Measurements from ENCODE around the gene SF1. TPM values are rescaled to one million over a fixed set of nuclear protein-coding genes. Genes with fewer than 3 reads are reported as not detected.

SF1 gene
- total and polyA plus RNA-seq, 2 donors (not counting 3 experiments of a cell fraction or from before 2014, with no cell fraction given): 95.0 to 342 TPM

Other genes with a start within 250 kb of the SF1 start
- not detected in 2 replicates for gene SLC22A11, start 222.6 kb downstream of the SF1 start, total RNA-seq
- not detected in 2 replicates for gene SLC22A11, start 222.6 kb downstream of the SF1 start, polyA plus RNA-seq
- gene SLC22A12, start 187.3 kb downstream of the SF1 start, total RNA-seq: not detected in 2 replicates
- not detected in 2 replicates for gene SLC22A12, start 187.3 kb downstream of the SF1 start, polyA plus RNA-seq
- not detected in 2 replicates for gene NRXN2, start 55.3 kb downstream of the SF1 start, total RNA-seq
- gene NRXN2, start 55.3 kb downstream of the SF1 start, polyA plus RNA-seq: not detected in 2 replicates
- gene RASGRP2, start 34.4 kb downstream of the SF1 start, total RNA-seq: 1.1 and 2.3 TPM in 2 replicates
- 1.2 and 2.1 TPM in 2 replicates for gene RASGRP2, start 34.4 kb downstream of the SF1 start, polyA plus RNA-seq
- 0.39 and 0.62 TPM in 2 replicates for gene PYGM, start 18.6 kb downstream of the SF1 start, total RNA-seq
- 0.10 and 0.11 TPM in 2 replicates for gene PYGM, start 18.6 kb downstream of the SF1 start, polyA plus RNA-seq
- gene MAP4K2, start 24.7 kb upstream of the SF1 start, total RNA-seq: 43.3 and 48.5 TPM in 2 replicates
- 44.0 and 51.6 TPM in 2 replicates for gene MAP4K2, start 24.7 kb upstream of the SF1 start, polyA plus RNA-seq
- 41.1 and 41.6 TPM in 2 replicates for gene MEN1, start 32.0 kb upstream of the SF1 start, total RNA-seq
- 43.1 and 48.8 TPM in 2 replicates for gene MEN1, start 32.0 kb upstream of the SF1 start, polyA plus RNA-seq
- 0.42 and 0.62 TPM in 2 replicates for gene CDC42BPG, start 66.1 kb upstream of the SF1 start, total RNA-seq
- 0.13 and 0.19 TPM in 2 replicates for gene CDC42BPG, start 66.1 kb upstream of the SF1 start, polyA plus RNA-seq
- 98.0 and 109 TPM in 2 replicates for gene EHD1, start 100.1 kb upstream of the SF1 start, total RNA-seq
- gene EHD1, start 100.1 kb upstream of the SF1 start, polyA plus RNA-seq: 136 and 140 TPM in 2 replicates
- gene ATG2A, start 138.7 kb upstream of the SF1 start, total RNA-seq: 24.3 and 27.4 TPM in 2 replicates
- 13.4 and 17.6 TPM in 2 replicates for gene ATG2A, start 138.7 kb upstream of the SF1 start, polyA plus RNA-seq
- 17.8 and 21.5 TPM in 2 replicates for gene PPP2R5B, start 146.1 kb upstream of the SF1 start, total RNA-seq
- 17.6 and 20.9 TPM in 2 replicates for gene PPP2R5B, start 146.1 kb upstream of the SF1 start, polyA plus RNA-seq
- gene GPHA2, start 157.4 kb upstream of the SF1 start, total RNA-seq: not detected in 2 replicates
- not detected in 2 replicates for gene GPHA2, start 157.4 kb upstream of the SF1 start, polyA plus RNA-seq
- not detected in 2 replicates for gene MAJIN, start 193.6 kb upstream of the SF1 start, total RNA-seq
- 0.07 TPM in 1 of 2 replicates, not detected in the other for gene MAJIN, start 193.6 kb upstream of the SF1 start, polyA plus RNA-seq
- gene BATF2, start 218.4 kb upstream of the SF1 start, total RNA-seq: 0.75 and 0.81 TPM in 2 replicates
- gene BATF2, start 218.4 kb upstream of the SF1 start, polyA plus RNA-seq: 0.75 and 1.5 TPM in 2 replicates
- gene ARL2, start 235.6 kb upstream of the SF1 start, total RNA-seq: 108 and 109 TPM in 2 replicates
- gene ARL2, start 235.6 kb upstream of the SF1 start, polyA plus RNA-seq: 259 and 312 TPM in 2 replicates
- gene SNX15, start 248.9 kb upstream of the SF1 start, total RNA-seq: 21.0 and 21.8 TPM in 2 replicates
- 15.2 and 15.5 TPM in 2 replicates for gene SNX15, start 248.9 kb upstream of the SF1 start, polyA plus RNA-seq

Measured in endothelial cell of umbilical vein (primary cell).